Effector memory CD4-positive, alpha-beta T cell (primary cell): ENCODE data around the gene PRKAR2B.
A peak's percentile ranks its signal among the peaks of the same experiment; 100 is the strongest.

ENCODE experiments used
- DNase-seq, 3 donors: peaks; one replicate each; pipeline ENCODE4 v3.0.0-alpha.2; 2020
- H3K27ac ChIP-seq: 2 replicates; pipeline ENCODE4 v1.7.0; 2013; ENCODE audit warnings: mild to moderate bottlenecking, low read length, moderate library complexity; ENCODE audit not compliant: insufficient read depth, poor library complexity, severe bottlenecking
- H3K27me3 ChIP-seq: replicated peaks from 2 replicates; pipeline ENCODE4 v1.7.0; 2013; ENCODE audit warnings: mild to moderate bottlenecking, low read length; ENCODE audit not compliant: insufficient read depth, control insufficient read depth, poor library complexity, severe bottlenecking
- H3K36me3 ChIP-seq: 2 replicates; pipeline ENCODE4 v1.7.0; 2013; ENCODE audit warnings: mild to moderate bottlenecking, low read length, moderate library complexity; ENCODE audit not compliant: control insufficient read depth, insufficient read depth
- H3K4me1 ChIP-seq: 2 replicates; pipeline ENCODE4 v1.7.0; 2013; ENCODE audit warnings: low read length, mild to moderate bottlenecking; ENCODE audit not compliant: control insufficient read depth, insufficient read depth, poor library complexity, severe bottlenecking
- H3K4me3 ChIP-seq: 2 replicates; pipeline ENCODE4 v1.7.0; 2013; ENCODE audit warnings: low read length, low read depth, mild to moderate bottlenecking; ENCODE audit not compliant: insufficient read depth, poor library complexity, severe bottlenecking
- H3K9me3 ChIP-seq: 2 replicates; pipeline ENCODE4 v1.7.0; 2013; ENCODE audit warnings: mild to moderate bottlenecking, low read length, moderate library complexity; ENCODE audit not compliant: control insufficient read depth

Gene PRKAR2B

GRCh38 chr7:107164092-107164491, 119.6 kb downstream of the PRKAR2B start:
- Histone ChIP-seq H3K4me3 (no peak overlapping the region), H3K36me3 (peaks cover 2% of the 10 kb centered on the region)

GRCh38 chr7:107165341-107165740, 120.8 kb downstream of the PRKAR2B start:
- H3K9me3 ChIP-seq, result no peaks in the 10 kb centered on the region
- H3K4me1 ChIP-seq, result no peaks in the 10 kb centered on the region
- peaks cover 4% of the 10 kb centered on the region for H3K36me3 ChIP-seq
- no peak overlapping the region for H3K4me3 ChIP-seq
- no peak overlapping the region for H3K27ac ChIP-seq
- no peaks in the 10 kb centered on the region for H3K27me3 ChIP-seq
- DNase-seq, result no peak

More at GRCh38 chr7:107164092-107164491, 119.6 kb downstream of the PRKAR2B start:
- Histone ChIP-seq H3K27me3 (no peaks in the 10 kb centered on the region), H3K27ac (no peak overlapping the region), H3K9me3 (no peaks in the 10 kb centered on the region), H3K4me1 (no peaks in the 10 kb centered on the region)
- DNase-seq, result no peak

GRCh38 chr7:107166736-107167426, 122.4 kb downstream of the PRKAR2B start:
- H3K9me3 ChIP-seq, result no peaks in the 10 kb centered on the region
- peaks cover 9% of the 10 kb centered on the region for H3K36me3 ChIP-seq
- peak overlapping the region; percentile 99 for H3K27ac ChIP-seq
- no peaks in the 10 kb centered on the region for H3K27me3 ChIP-seq
- peak overlapping the region; percentile 54 for H3K4me3 ChIP-seq
- no peak for DNase-seq
- H3K4me1 ChIP-seq, result no peaks in the 10 kb centered on the region

GRCh38 chr7:107167483-107168232, 123.2 kb downstream of the PRKAR2B start:
- peak; percentile 57 to 70 (median 58) for DNase-seq
- H3K27me3 ChIP-seq, result no peaks in the 10 kb centered on the region

GRCh38 chr7:107168233-107169119, 124.0 kb downstream of the PRKAR2B start, which contains the start of gene HBP1:
Gene HBP1 (plus strand): TSS chr7:107169003. CDS start chr7:107179894, 10,891 bp downstream.
- H3K4me1 ChIP-seq, result peaks cover 3% of the 10 kb centered on the region
- H3K4me3 ChIP-seq, result peak within 1 kb of the TSS; percentile 97
- no peaks in the 10 kb centered on the region for H3K9me3 ChIP-seq
- H3K27me3 ChIP-seq, result no peaks in the 10 kb centered on the region
- DNase-seq, result peak; percentile 96 to 99 (median 98)
- peak within 1 kb of the TSS; percentile 99 for H3K27ac ChIP-seq
- peaks cover 9% of the 10 kb centered on the region for H3K36me3 ChIP-seq

More at GRCh38 chr7:107167483-107168232, 123.2 kb downstream of the PRKAR2B start:
- no peaks in the 10 kb centered on the region for H3K9me3 ChIP-seq
- H3K36me3 ChIP-seq, result peaks cover 9% of the 10 kb centered on the region
- H3K4me3 ChIP-seq, result peak overlapping the region; percentile 54
- H3K4me1 ChIP-seq, result no peaks in the 10 kb centered on the region
- H3K27ac ChIP-seq, result peak overlapping the region; percentile 99

GRCh38 chr7:107169120-107170050, 124.9 kb downstream of the PRKAR2B start:
- no peaks in the 10 kb centered on the region for H3K27me3 ChIP-seq
- H3K4me3 ChIP-seq, result peak overlapping the region; percentile 97
- peak overlapping the region; percentile 99 for H3K27ac ChIP-seq
- DNase-seq, result peak; percentile 76 to 86 (median 82)
- H3K9me3 ChIP-seq, result no peaks in the 10 kb centered on the region
- H3K36me3 ChIP-seq, result peaks cover 9% of the 10 kb centered on the region
- H3K4me1 ChIP-seq, result peaks cover 6% of the 10 kb centered on the region

GRCh38 chr7:107170051-107170915, 125.8 kb downstream of the PRKAR2B start:
- H3K36me3 ChIP-seq, result peaks cover 9% of the 10 kb centered on the region
- no peaks in the 10 kb centered on the region for H3K9me3 ChIP-seq
- no peaks in the 10 kb centered on the region for H3K27me3 ChIP-seq
- H3K4me1 ChIP-seq, result peaks cover 7% of the 10 kb centered on the region
- no peak for DNase-seq
- H3K27ac ChIP-seq, result peak overlapping the region; percentile 99
- H3K4me3 ChIP-seq, result peak overlapping the region; percentile 97

GRCh38 chr7:107171496-107171895, 127.0 kb downstream of the PRKAR2B start:
- DNase-seq, result no peak
- Histone ChIP-seq H3K4me3 (no peak overlapping the region), H3K27ac (no peak overlapping the region)

More at GRCh38 chr7:107171496-107171895, 127.0 kb downstream of the PRKAR2B start:
- Histone ChIP-seq H3K4me1 (peaks cover 12% of the 10 kb centered on the region), H3K9me3 (no peaks in the 10 kb centered on the region), H3K27me3 (no peaks in the 10 kb centered on the region), H3K36me3 (peaks cover 9% of the 10 kb centered on the region)
